Endothelial cell of umbilical vein (primary cell): ENCODE results near the gene RMC1. TPM values are rescaled to one million over a fixed set of nuclear protein-coding genes. Genes with fewer than 3 reads are reported as not detected.

Source experiments
- BruUV-seq: library from RNA; stranded (reverse); fragments of 400-500 nt; replicated peaks from 2 replicates; lab custom pipeline; 2021; lab: Mats Ljungman, UMichigan
- CTCF ChIA-PET: fragments of 300-600, 350-600 bp; sonication (Branson Sonifier 250); formaldehyde crosslinking; loops from one replicate; lab custom pipeline; 2021; ENCODE audit warnings: antibody characterized with exemption, inconsistent platforms; lab: Charles Lee
- POLR2A ChIA-PET: fragments of 300-600, 350-600 bp; sonication (Branson Sonifier 250); formaldehyde crosslinking; loops from one replicate; lab custom pipeline; 2021; ENCODE audit warnings: antibody characterized with exemption, inconsistent platforms; lab: Charles Lee
- DNase-seq: peaks from one replicate; pipeline ENCODE4 v3.0.0-alpha.2; 2011; ENCODE audit warnings: low read depth, low spot score
- FAIRE-seq: peaks from 2 replicates; lab custom pipeline; 2011; peaks lifted over from hg19 to GRCh38; lab: Jason Lieb, UNC
- H2AFZ ChIP-seq: 2 replicates; pipeline ENCODE4 v1.6.0; 2012; ENCODE audit warnings: low read depth, low read length, control low read depth, inconsistent platforms
- H3K27ac ChIP-seq: 2 replicates; pipeline ENCODE4 v1.5.1; 2011; ENCODE audit warnings: low read depth, mild to moderate bottlenecking, control low read depth, low read length, moderate library complexity; ENCODE audit not compliant: insufficient read depth
- H3K27me3 ChIP-seq, 2 experiments: 2 replicates each; pipeline versions ENCODE4 v1.6.0 to v1.6.1; 2011; ENCODE audit warnings: low read length in 2 of 2, mixed read lengths in 1 of 2; ENCODE audit not compliant: control insufficient read depth in 2 of 2, insufficient read depth in 2 of 2
- H3K36me3 ChIP-seq, 2 experiments: 2 replicates in 1 of 2; 3 replicates in 1 of 2; pipeline ENCODE4 v1.5.1; 2011; ENCODE audit warnings: low read length in 2 of 2, mild to moderate bottlenecking in 1 of 2, moderate library complexity in 1 of 2; ENCODE audit not compliant: control insufficient read depth in 2 of 2, insufficient read depth in 2 of 2; ENCODE audit errors: extremely low read depth in 1 of 2
- H3K4me1 ChIP-seq: 3 replicates; pipeline ENCODE4 v1.5.1; 2011; ENCODE audit warnings: mild to moderate bottlenecking, low read length; ENCODE audit not compliant: control insufficient read depth, insufficient read depth; ENCODE audit errors: extremely low read depth
- H3K4me2 ChIP-seq: 2 replicates; pipeline ENCODE4 v1.6.1; 2011; ENCODE audit warnings: low read length, control low read depth, mixed read lengths; ENCODE audit not compliant: insufficient read depth
- H3K4me3 ChIP-seq, 3 experiments: fragments of 200-600 bp in 1 of 3; sonication (generic), shearing (Covaris generic) in 1 of 3; replicated peaks in 1 of 3; 2 replicates each; pipeline ENCODE4 v1.5.1; 2011 to 2016; ENCODE audit warnings: control low read depth in 3 of 3, low read length in 3 of 3, mild to moderate bottlenecking in 2 of 3, inconsistent platforms in 1 of 3, low read depth in 1 of 3, moderate library complexity in 1 of 3; ENCODE audit not compliant: insufficient read depth in 1 of 3
- H3K79me2 ChIP-seq: 2 replicates; pipeline ENCODE4 v1.6.0; 2012; ENCODE audit warnings: low read length, inconsistent platforms; ENCODE audit not compliant: control insufficient read depth, insufficient read depth
- H3K9ac ChIP-seq: replicated peaks from 2 replicates; pipeline ENCODE3; 2011; ENCODE audit warnings: low read length, control low read depth; ENCODE audit not compliant: insufficient read depth; ENCODE audit errors: extremely low read depth
- H3K9me1 ChIP-seq: replicated peaks from 3 replicates; pipeline ENCODE4 v1.6.0; 2011; ENCODE audit warnings: mild to moderate bottlenecking, low read length; ENCODE audit not compliant: control insufficient read depth, insufficient read depth; ENCODE audit errors: extremely low read depth
- H3K9me3 ChIP-seq: replicated peaks from 2 replicates; pipeline ENCODE4 v1.5.1; 2012; ENCODE audit warnings: low read length, inconsistent platforms; ENCODE audit not compliant: control insufficient read depth, insufficient read depth
- H4K20me1 ChIP-seq: replicated peaks from 2 replicates; pipeline ENCODE3; 2011; ENCODE audit warnings: mild to moderate bottlenecking, low read length; ENCODE audit not compliant: control insufficient read depth, insufficient read depth; ENCODE audit errors: extremely low read depth
- EZH2 ChIP-seq: IDR thresholded peaks from 2 replicates; pipeline ENCODE4 v1.6.1; 2012; ENCODE audit warnings: borderline replicate concordance, low read depth, mild to moderate bottlenecking, moderate library complexity, low read length, inconsistent platforms; ENCODE audit not compliant: severe bottlenecking
- FOS ChIP-seq: IDR thresholded peaks from 2 replicates; pipeline ENCODE4 v1.6.1; 2011; ENCODE audit warnings: mild to moderate bottlenecking, low read length, moderate library complexity, borderline replicate concordance; ENCODE audit not compliant: insufficient read depth
- GATA2 ChIP-seq: IDR thresholded peaks from 2 replicates; pipeline ENCODE4 v1.7.0; 2011; ENCODE audit warnings: low read depth, mild to moderate bottlenecking, moderate library complexity, mixed read lengths, low read length; ENCODE audit not compliant: insufficient read length, insufficient read depth
- JUN ChIP-seq: IDR thresholded peaks from 2 replicates; pipeline ENCODE4 v1.6.1; 2011; ENCODE audit warnings: borderline replicate concordance, low read depth; ENCODE audit not compliant: insufficient read length, insufficient read depth
- MAX ChIP-seq: IDR thresholded peaks from 2 replicates; pipeline ENCODE4 v1.6.1; 2011; ENCODE audit not compliant: insufficient read depth, insufficient read length
- MYC ChIP-seq: IDR thresholded peaks from one replicate; pipeline ENCODE4 v1.6.1; 2011; ENCODE audit warnings: mild to moderate bottlenecking, low read depth, low read length
- POLR2A ChIP-seq: IDR thresholded peaks from 2 replicates; pipeline ENCODE4 v1.6.1; 2012; ENCODE audit warnings: low read depth, mild to moderate bottlenecking, control low read depth, low read length
- POLR2AphosphoS5 ChIP-seq: IDR thresholded peaks from 2 replicates; pipeline ENCODE4 v1.6.1; 2012; ENCODE audit warnings: low read depth, mild to moderate bottlenecking, control low read depth, low read length, moderate library complexity; ENCODE audit not compliant: insufficient read depth
- dilution Hi-C: fragments of 300-500 bp; cut with MboI; formaldehyde crosslinking; loops from one replicate; pipeline ENCODE4 v1.15.0; 2019; ENCODE audit warnings: low sequenced_read_pairs; ENCODE audit not compliant: extremely low pct_ligation_motif_present
- intact Hi-C: fragments of 100-400 bp; cut with micrococcal nuclease; formaldehyde crosslinking; loops from one replicate; pipeline ENCODE4 v1.10.0; 2022
- polyA plus RNA-seq, 4 experiments: library from polyadenylated mRNA; depleted of rRNA in 3 of 4; stranded (reverse) in 3 of 4; unstranded in 1 of 4; fragments of >200 nt; gene quantifications; 2 replicates each; pipeline versions ENCODE4 v1.2.1 to v1.2.3, GENCODE V29; 2011 to 2012; ENCODE audit warnings: missing spikeins in 1 of 4
- total RNA-seq: library from RNA; stranded (reverse); gene quantifications from 2 replicates; pipeline ENCODE4 v1.2.3, GENCODE V29; 2021
- TF ChIP-seq, protein P1 (sequence below), 2 donors: IDR thresholded peaks; 1 replicate in 1 of 2; 2 replicates in 1 of 2; pipeline ENCODE4 v1.5.1; 2011; ENCODE audit warnings: low read length in 2 of 2, mild to moderate bottlenecking in 2 of 2, moderate library complexity in 2 of 2, control low read depth in 1 of 2, inconsistent platforms in 1 of 2, low read depth in 1 of 2; ENCODE audit not compliant: insufficient read depth in 1 of 2; ENCODE audit errors: extremely low read depth in 1 of 2

RMC1 gene
- total and polyA plus RNA-seq, 2 donors (not counting 3 experiments of a cell fraction or from before 2014, with no cell fraction given) = 26.2 to 29.7 TPM

GRCh38 chr18:23573020-23573419, 69.7 kb downstream of the RMC1 start:
- no peaks in the 10 kb centered on the region for H4K20me1 ChIP-seq
- no peaks in the 10 kb centered on the region for H3K9me3 ChIP-seq
- dilution Hi-C loops (no loop called here), intact Hi-C loops (no loop called here)
- no peaks in the 10 kb centered on the region for H3K9me1 ChIP-seq
- H3K4me2 ChIP-seq = no peak overlapping the region
- no peak for DNase-seq
- no TSS peak for BruUV-seq
- no peaks in the 10 kb centered on the region for H3K27me3 ChIP-seq
- H3K27ac ChIP-seq = no peak overlapping the region
- FAIRE-seq = no peak
- peaks cover 0 to 8% of the 10 kb centered on the region in 2 experiments for H3K36me3 ChIP-seq
- H3K4me1 ChIP-seq = peaks cover 12% of the 10 kb centered on the region
- ChIA-PET POLR2A (no interaction called here), CTCF (interaction anchor here (1.1 kb wide), 1 partner anchor 13 kb away, joined by 3 read pairs; no protein-coding TSS in a partner anchor)
- no peak overlapping the region for H3K9ac ChIP-seq
- TF ChIP-seq MAX (no peak), GATA2 (no peak), POLR2AphosphoS5 (no peak), POLR2A (no peak), JUN (no peak), FOS (no peak), MYC (no peak), EZH2 (no peak)
- TF ChIP-seq, protein P1, sequence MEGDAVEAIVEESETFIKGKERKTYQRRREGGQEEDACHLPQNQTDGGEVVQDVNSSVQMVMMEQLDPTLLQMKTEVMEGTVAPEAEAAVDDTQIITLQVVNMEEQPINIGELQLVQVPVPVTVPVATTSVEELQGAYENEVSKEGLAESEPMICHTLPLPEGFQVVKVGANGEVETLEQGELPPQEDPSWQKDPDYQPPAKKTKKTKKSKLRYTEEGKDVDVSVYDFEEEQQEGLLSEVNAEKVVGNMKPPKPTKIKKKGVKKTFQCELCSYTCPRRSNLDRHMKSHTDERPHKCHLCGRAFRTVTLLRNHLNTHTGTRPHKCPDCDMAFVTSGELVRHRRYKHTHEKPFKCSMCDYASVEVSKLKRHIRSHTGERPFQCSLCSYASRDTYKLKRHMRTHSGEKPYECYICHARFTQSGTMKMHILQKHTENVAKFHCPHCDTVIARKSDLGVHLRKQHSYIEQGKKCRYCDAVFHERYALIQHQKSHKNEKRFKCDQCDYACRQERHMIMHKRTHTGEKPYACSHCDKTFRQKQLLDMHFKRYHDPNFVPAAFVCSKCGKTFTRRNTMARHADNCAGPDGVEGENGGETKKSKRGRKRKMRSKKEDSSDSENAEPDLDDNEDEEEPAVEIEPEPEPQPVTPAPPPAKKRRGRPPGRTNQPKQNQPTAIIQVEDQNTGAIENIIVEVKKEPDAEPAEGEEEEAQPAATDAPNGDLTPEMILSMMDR (IDR thresholded peaks at IDR 0.05; ENCODE audit: extremely low read depth in 1 of 2, insufficient read depth in 1 of 2, low read depth in 1 of 2, low read length in 2 of 2) = no peak
- H3K79me2 ChIP-seq = peaks cover 22% of the 10 kb centered on the region
- no peak overlapping the region for H3K4me3 ChIP-seq
- no peak overlapping the region for H2AFZ ChIP-seq
